GM19025 (cell line): ENCODE data around the gene HS1BP3.
A peak's percentile ranks its signal among the peaks of the same experiment; 100 is the strongest.

Experiments
- ATAC-seq: cut with Tn5 transposase; IDR thresholded peaks from one replicate; pipeline ENCODE4 v1.9.1; 2021; ENCODE audit warnings: mild to moderate bottlenecking, low read depth, moderate library complexity; ENCODE audit not compliant: unreplicated experiment

HS1BP3 gene

GRCh38 chr2:20650877-20651730, at the start of gene HS1BP3:
Gene HS1BP3, minus strand, starts transcription at chr2:20651098. Its CDS starts 35 bp downstream, at chr2:20651063.
- ATAC-seq = peak; percentile 96

GRCh38 chr2:20698916-20699613, 48.2 kb upstream of the HS1BP3 start:
- ATAC-seq = no peak

GRCh38 chr2:20697322-20697934, 46.5 kb upstream of the HS1BP3 start:
- no peak for ATAC-seq

GRCh38 chr2:20696366-20696765, 45.5 kb upstream of the HS1BP3 start:
- ATAC-seq = no peak

GRCh38 chr2:20693317-20693716, 42.4 kb upstream of the HS1BP3 start:
- ATAC-seq = no peak

- ATAC-seq = no peak
Observed at GRCh38 chr2:20692081-20692480, 41.2 kb upstream of the HS1BP3 start.

GRCh38 chr2:20691076-20691734, 40.3 kb upstream of the HS1BP3 start:
- ATAC-seq = no peak

- ATAC-seq = no peak
Observed at GRCh38 chr2:20689428-20690264, 38.7 kb upstream of the HS1BP3 start.

GRCh38 chr2:20687260-20687832, 36.4 kb upstream of the HS1BP3 start:
- ATAC-seq = no peak

- ATAC-seq = no peak
Observed at GRCh38 chr2:20684581-20685063, 33.7 kb upstream of the HS1BP3 start.

GRCh38 chr2:20682167-20682920, 31.4 kb upstream of the HS1BP3 start:
- no peak for ATAC-seq

- no peak for ATAC-seq
Observed at GRCh38 chr2:20680744-20681375, 30.0 kb upstream of the HS1BP3 start.

GRCh38 chr2:20678780-20679179, 27.9 kb upstream of the HS1BP3 start:
- ATAC-seq = no peak

GRCh38 chr2:20678086-20678395, 27.1 kb upstream of the HS1BP3 start:
- no peak for ATAC-seq

GRCh38 chr2:20677301-20678085, 26.6 kb upstream of the HS1BP3 start:
- peak; percentile 14 for ATAC-seq

- ATAC-seq = peak; percentile 75
Observed at GRCh38 chr2:20676353-20677215, 25.7 kb upstream of the HS1BP3 start.
